A673 (cell line): ENCODE data around the gene MSH5. TPM values are rescaled to one million over a fixed set of nuclear protein-coding genes. Genes with fewer than 3 reads are reported as not detected.

Source experiments
- BruUV-seq: library from RNA; stranded (reverse); fragments of 400-500 nt; replicated peaks from 2 replicates; lab custom pipeline; 2021; lab: Mats Ljungman, UMichigan
- CTCF ChIA-PET: fragments of 300-600 bp; sonication (Branson Sonifier 250); formaldehyde crosslinking; loops from one replicate; lab custom pipeline; 2022; ENCODE audit warnings: antibody characterized with exemption; lab: Charles Lee
- POLR2A ChIA-PET: fragments of 300-600 bp; sonication (Branson Sonifier 250); formaldehyde crosslinking; loops from one replicate; lab custom pipeline; 2022; ENCODE audit warnings: antibody characterized with exemption; ENCODE audit not compliant: low non-redundant PET; lab: Charles Lee
- DNase-seq: peaks from one replicate; pipeline ENCODE4 v3.0.0-alpha.2; 2015; ENCODE audit warnings: low spot score
- H3K27ac ChIP-seq: fragments of 200-600 bp; sonication (generic); 2 replicates; pipeline ENCODE4 v1.5.1; 2016; ENCODE audit warnings: mixed run types, low read depth, mild to moderate bottlenecking, mixed read lengths, antibody characterized with exemption, low read length; ENCODE audit not compliant: poor library complexity, severe bottlenecking
- H3K27me3 ChIP-seq: fragments of 200-600 bp; sonication (generic); replicated peaks from 2 replicates; pipeline ENCODE4 v1.6.1; 2017; ENCODE audit warnings: mixed run types, low read depth, mild to moderate bottlenecking, mixed read lengths, antibody characterized with exemption, low read length; ENCODE audit not compliant: insufficient read depth, poor library complexity
- H3K36me3 ChIP-seq: fragments of 200-600 bp; sonication (generic); 2 replicates; pipeline ENCODE4 v1.6.1; 2016; ENCODE audit warnings: mixed run types, mild to moderate bottlenecking, mixed read lengths, antibody characterized with exemption, low read length; ENCODE audit not compliant: insufficient read depth, poor library complexity, severe bottlenecking
- H3K4me1 ChIP-seq: fragments of 200-600 bp; sonication (generic); 2 replicates; pipeline ENCODE4 v1.6.1; 2017; ENCODE audit warnings: mixed run types, mild to moderate bottlenecking, mixed read lengths, antibody characterized with exemption, low read length; ENCODE audit not compliant: insufficient read depth, poor library complexity, severe bottlenecking
- H3K4me3 ChIP-seq: fragments of 200-600 bp; sonication (generic); 2 replicates; pipeline ENCODE4 v1.5.1; 2016; ENCODE audit warnings: low read depth, mixed run types, mild to moderate bottlenecking, mixed read lengths, low read length; ENCODE audit not compliant: poor library complexity, severe bottlenecking
- H3K9me3 ChIP-seq: fragments of 200-600 bp; sonication (generic); 2 replicates; pipeline ENCODE4 v1.6.1; 2016; ENCODE audit warnings: mixed run types, low read depth, mild to moderate bottlenecking, mixed read lengths, antibody characterized with exemption, low read length; ENCODE audit not compliant: poor library complexity, severe bottlenecking
- EZH2 ChIP-seq: fragments of 200-600 bp; sonication (generic); IDR thresholded peaks from 2 replicates; pipeline ENCODE4 v1.6.1; 2017; ENCODE audit warnings: borderline replicate concordance, low read depth, mild to moderate bottlenecking, mixed read lengths, antibody characterized with exemption, low read length; ENCODE audit not compliant: poor library complexity, severe bottlenecking
- intact Hi-C: fragments of 100-400 bp; cut with micrococcal nuclease; formaldehyde crosslinking; loops from one replicate; pipeline ENCODE4 v1.10.0; 2022; ENCODE audit not compliant: unreplicated experiment
- total RNA-seq: library from RNA; stranded (reverse); gene quantifications from 2 replicates; pipeline ENCODE4 v1.2.3, GENCODE V29; 2021
- TF ChIP-seq, protein P1 (sequence below): fragments of 300-800, 200-600 bp; sonication (generic); conservative IDR thresholded peaks from 2 replicates; pipeline ENCODE4 v1.5.1; 2017; ENCODE audit warnings: low read depth, mild to moderate bottlenecking, antibody characterized with exemption, low read length, moderate library complexity, mixed read lengths

MSH5 gene
- total RNA-seq, 1 experiment from 2014 or later, result 76.4 TPM

DNA sequence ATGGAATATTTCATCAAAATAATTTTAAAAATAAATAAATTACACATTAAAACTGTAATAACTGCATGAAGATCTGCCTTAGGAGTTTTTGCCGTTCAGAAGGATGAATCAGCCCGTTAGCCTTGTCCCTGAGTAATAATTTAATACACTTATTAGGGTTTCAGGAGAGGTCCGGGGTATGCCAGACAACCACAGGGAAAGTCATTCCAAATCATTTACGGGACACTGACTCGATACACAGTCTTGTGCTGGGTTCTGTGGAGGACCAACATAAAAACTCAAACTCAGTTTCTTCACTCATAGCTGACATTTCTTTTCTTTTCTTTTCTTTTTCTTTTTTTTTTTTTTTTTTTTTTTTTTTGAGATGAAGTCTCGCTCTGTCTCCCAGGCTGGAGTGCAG lies 33.9 kb upstream of the MSH5 start:
- H3K36me3 ChIP-seq, result no peaks in the 10 kb centered on the region
- no peak for TF ChIP-seq EZH2
- TF ChIP-seq, protein P1, sequence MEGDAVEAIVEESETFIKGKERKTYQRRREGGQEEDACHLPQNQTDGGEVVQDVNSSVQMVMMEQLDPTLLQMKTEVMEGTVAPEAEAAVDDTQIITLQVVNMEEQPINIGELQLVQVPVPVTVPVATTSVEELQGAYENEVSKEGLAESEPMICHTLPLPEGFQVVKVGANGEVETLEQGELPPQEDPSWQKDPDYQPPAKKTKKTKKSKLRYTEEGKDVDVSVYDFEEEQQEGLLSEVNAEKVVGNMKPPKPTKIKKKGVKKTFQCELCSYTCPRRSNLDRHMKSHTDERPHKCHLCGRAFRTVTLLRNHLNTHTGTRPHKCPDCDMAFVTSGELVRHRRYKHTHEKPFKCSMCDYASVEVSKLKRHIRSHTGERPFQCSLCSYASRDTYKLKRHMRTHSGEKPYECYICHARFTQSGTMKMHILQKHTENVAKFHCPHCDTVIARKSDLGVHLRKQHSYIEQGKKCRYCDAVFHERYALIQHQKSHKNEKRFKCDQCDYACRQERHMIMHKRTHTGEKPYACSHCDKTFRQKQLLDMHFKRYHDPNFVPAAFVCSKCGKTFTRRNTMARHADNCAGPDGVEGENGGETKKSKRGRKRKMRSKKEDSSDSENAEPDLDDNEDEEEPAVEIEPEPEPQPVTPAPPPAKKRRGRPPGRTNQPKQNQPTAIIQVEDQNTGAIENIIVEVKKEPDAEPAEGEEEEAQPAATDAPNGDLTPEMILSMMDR, result no peak
- ChIA-PET CTCF (interaction anchor here (0.6 kb wide), 1 partner anchor 25 kb away, joined by 6 read pairs; no protein-coding TSS in a partner anchor), POLR2A (interaction anchor here (0.6 kb wide), 1 partner anchor 1059 kb away, joined by 8 read pairs; the partner anchor contains the start of gene C6orf136)
- intact Hi-C loops, result no loop called here
- no peak overlapping the region for H3K27ac ChIP-seq
- BruUV-seq, result no TSS peak
- no peaks in the 10 kb centered on the region for H3K27me3 ChIP-seq
- no peak overlapping the region for H3K4me3 ChIP-seq
- peaks cover 7% of the 10 kb centered on the region for H3K4me1 ChIP-seq
- H3K9me3 ChIP-seq, result no peaks in the 10 kb centered on the region
- DNase-seq, result no peak

DNA sequence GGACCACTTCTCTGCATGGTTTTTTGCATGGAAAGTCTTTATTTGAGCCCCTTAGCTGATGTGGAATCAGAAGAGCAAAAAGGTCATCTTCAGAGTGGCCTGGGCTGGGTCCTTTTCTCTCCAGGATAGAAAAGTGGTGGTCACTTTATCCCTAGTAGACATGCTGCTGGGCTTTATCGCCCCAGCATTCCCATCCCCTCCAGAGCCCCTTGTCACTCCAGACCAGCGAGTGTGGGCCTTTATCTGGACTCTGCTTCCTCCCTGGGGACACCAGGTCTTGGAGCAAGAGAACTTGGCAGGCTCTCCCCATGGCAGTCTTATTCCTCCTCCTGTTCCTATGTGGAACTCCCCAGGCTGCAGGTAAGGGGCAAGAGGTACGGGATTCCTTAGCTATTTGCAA lies 33.2 kb upstream of the MSH5 start, which contains the start of gene LY6G6F:
Gene LY6G6F (plus strand): TSS at position 268 of the 400 bp plus-strand sequence. CDS start 41 bp downstream, at position 309.
- Histone ChIP-seq H3K4me3 (no peak within 1 kb of the TSS), H3K27me3 (no peaks in the 10 kb centered on the region), H3K9me3 (no peaks in the 10 kb centered on the region), H3K4me1 (peaks cover 4% of the 10 kb centered on the region), H3K36me3 (no peaks in the 10 kb centered on the region), H3K27ac (no peak within 1 kb of the TSS)
- CTCF ChIA-PET, result no interaction called here
- no peak for DNase-seq
- POLR2A ChIA-PET, result no interaction called here
- BruUV-seq, result no TSS peak
- intact Hi-C loops, result no loop called here
- TF ChIP-seq, protein P1, result no peak
- TF ChIP-seq EZH2, result no peak

DNA sequence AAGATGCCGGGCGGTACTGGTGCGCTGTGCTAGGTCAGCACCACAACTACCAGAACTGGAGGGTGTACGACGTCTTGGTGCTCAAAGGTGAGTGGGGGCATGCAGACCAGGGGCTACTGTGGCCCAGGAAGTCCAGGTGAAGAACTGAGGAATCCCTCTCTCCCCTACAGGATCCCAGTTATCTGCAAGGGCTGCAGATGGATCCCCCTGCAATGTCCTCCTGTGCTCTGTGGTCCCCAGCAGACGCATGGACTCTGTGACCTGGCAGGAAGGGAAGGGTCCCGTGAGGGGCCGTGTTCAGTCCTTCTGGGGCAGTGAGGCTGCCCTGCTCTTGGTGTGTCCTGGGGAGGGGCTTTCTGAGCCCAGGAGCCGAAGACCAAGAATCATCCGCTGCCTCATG lies 32.1 kb upstream of the MSH5 start:
- H3K27me3 ChIP-seq, result no peaks in the 10 kb centered on the region
- no TSS peak for BruUV-seq
- TF ChIP-seq, protein P1, result no peak
- no peak for TF ChIP-seq EZH2
- no peaks in the 10 kb centered on the region for H3K4me1 ChIP-seq
- ChIA-PET CTCF (no interaction called here), POLR2A (no interaction called here)
- H3K9me3 ChIP-seq, result no peaks in the 10 kb centered on the region
- no peak for DNase-seq
- no peak overlapping the region for H3K4me3 ChIP-seq
- intact Hi-C loops, result no loop called here
- H3K36me3 ChIP-seq, result no peaks in the 10 kb centered on the region
- no peak overlapping the region for H3K27ac ChIP-seq
